Measurements from ENCODE around the gene AOPEP.

Gene AOPEP

GRCh38 chr9:95055851-95056551, 329.5 kb downstream of the AOPEP start:
- no peak overlapping the region for H3K4me3 Mint-ChIP-seq
- H3K36me3 Mint-ChIP-seq (ENCODE audit: low read depth): peaks cover 2% of the 10 kb centered on the region
- no peaks in the 10 kb centered on the region for H3K9me3 Mint-ChIP-seq
- no peaks in the 10 kb centered on the region for H3K4me1 Mint-ChIP-seq (ENCODE audit: low read depth)
- no peak overlapping the region for H3K27ac Mint-ChIP-seq
- no peaks in the 10 kb centered on the region for H3K27me3 Mint-ChIP-seq
- DNase-seq: no peak

- no peaks in the 10 kb centered on the region for H3K9me3 Mint-ChIP-seq
- H3K4me3 Mint-ChIP-seq: no peak overlapping the region
- no peak overlapping the region for H3K27ac Mint-ChIP-seq
- H3K27me3 Mint-ChIP-seq: no peaks in the 10 kb centered on the region
- peaks cover 4% of the 10 kb centered on the region for H3K36me3 Mint-ChIP-seq (ENCODE audit: low read depth)
- no peak for DNase-seq
- no peaks in the 10 kb centered on the region for H3K4me1 Mint-ChIP-seq (ENCODE audit: low read depth)
Measured at GRCh38 chr9:95057101-95057500, 330.6 kb downstream of the AOPEP start.

- no peak overlapping the region for H3K27ac Mint-ChIP-seq
- no peak for DNase-seq
- H3K4me1 Mint-ChIP-seq (ENCODE audit: low read depth): no peaks in the 10 kb centered on the region
- H3K4me3 Mint-ChIP-seq: no peak overlapping the region
- no peaks in the 10 kb centered on the region for H3K9me3 Mint-ChIP-seq
- peaks cover 10% of the 10 kb centered on the region for H3K36me3 Mint-ChIP-seq (ENCODE audit: low read depth)
- no peaks in the 10 kb centered on the region for H3K27me3 Mint-ChIP-seq
Measured at GRCh38 chr9:95058121-95058785, 331.8 kb downstream of the AOPEP start.

- Mint-ChIP-seq H3K9me3 (no peaks in the 10 kb centered on the region), H3K27me3 (no peaks in the 10 kb centered on the region), H3K27ac (no peak overlapping the region), H3K4me1 (ENCODE audit: low read depth) (no peaks in the 10 kb centered on the region), H3K36me3 (ENCODE audit: low read depth) (peaks cover 16% of the 10 kb centered on the region), H3K4me3 (no peak overlapping the region)
- no peak for DNase-seq
Measured at GRCh38 chr9:95058795-95059386, 332.4 kb downstream of the AOPEP start.

GRCh38 chr9:95060234-95060633, 333.7 kb downstream of the AOPEP start:
- no peak overlapping the region for H3K27ac Mint-ChIP-seq
- DNase-seq: no peak
- no peak overlapping the region for H3K4me3 Mint-ChIP-seq
- no peaks in the 10 kb centered on the region for H3K9me3 Mint-ChIP-seq
- H3K27me3 Mint-ChIP-seq: no peaks in the 10 kb centered on the region
- no peaks in the 10 kb centered on the region for H3K4me1 Mint-ChIP-seq (ENCODE audit: low read depth)
- peaks cover 16% of the 10 kb centered on the region for H3K36me3 Mint-ChIP-seq (ENCODE audit: low read depth)

GRCh38 chr9:95060916-95061315, 334.4 kb downstream of the AOPEP start:
- Mint-ChIP-seq H3K4me3 (no peak overlapping the region), H3K36me3 (ENCODE audit: low read depth) (peaks cover 16% of the 10 kb centered on the region)

GRCh38 chr9:95061916-95062595, 335.6 kb downstream of the AOPEP start:
- DNase-seq: no peak
- H3K9me3 Mint-ChIP-seq: no peaks in the 10 kb centered on the region
- no peaks in the 10 kb centered on the region for H3K27me3 Mint-ChIP-seq
- H3K27ac Mint-ChIP-seq: no peak overlapping the region
- H3K4me3 Mint-ChIP-seq: no peak overlapping the region
- H3K4me1 Mint-ChIP-seq (ENCODE audit: low read depth): no peaks in the 10 kb centered on the region
- peaks cover 16% of the 10 kb centered on the region for H3K36me3 Mint-ChIP-seq (ENCODE audit: low read depth)

More at GRCh38 chr9:95060916-95061315, 334.4 kb downstream of the AOPEP start:
- Mint-ChIP-seq H3K27ac (no peak overlapping the region), H3K9me3 (no peaks in the 10 kb centered on the region), H3K27me3 (no peaks in the 10 kb centered on the region), H3K4me1 (ENCODE audit: low read depth) (no peaks in the 10 kb centered on the region)
- no peak for DNase-seq

- no peak for DNase-seq
- Mint-ChIP-seq H3K4me3 (no peak overlapping the region), H3K4me1 (ENCODE audit: low read depth) (no peaks in the 10 kb centered on the region), H3K27me3 (no peaks in the 10 kb centered on the region), H3K27ac (no peak overlapping the region), H3K36me3 (ENCODE audit: low read depth) (peaks cover 16% of the 10 kb centered on the region), H3K9me3 (no peaks in the 10 kb centered on the region)
Measured at GRCh38 chr9:95062596-95063065, 336.1 kb downstream of the AOPEP start.

GRCh38 chr9:95063300-95063699, 336.8 kb downstream of the AOPEP start:
- Mint-ChIP-seq H3K4me1 (ENCODE audit: low read depth) (no peaks in the 10 kb centered on the region), H3K36me3 (ENCODE audit: low read depth) (peaks cover 16% of the 10 kb centered on the region), H3K4me3 (no peak overlapping the region), H3K9me3 (no peaks in the 10 kb centered on the region), H3K27me3 (no peaks in the 10 kb centered on the region), H3K27ac (no peak overlapping the region)
- no peak for DNase-seq

- no peaks in the 10 kb centered on the region for H3K4me1 Mint-ChIP-seq (ENCODE audit: low read depth)
Measured at GRCh38 chr9:95065224-95065623, 338.7 kb downstream of the AOPEP start.

GRCh38 chr9:95067057-95067456, 340.6 kb downstream of the AOPEP start:
- Mint-ChIP-seq H3K36me3 (ENCODE audit: low read depth) (peaks cover 12% of the 10 kb centered on the region), H3K4me3 (no peak overlapping the region), H3K27ac (no peak overlapping the region), H3K27me3 (no peaks in the 10 kb centered on the region), H3K4me1 (ENCODE audit: low read depth) (no peaks in the 10 kb centered on the region), H3K9me3 (no peaks in the 10 kb centered on the region)
- no peak for DNase-seq

More at GRCh38 chr9:95065224-95065623, 338.7 kb downstream of the AOPEP start:
- Mint-ChIP-seq H3K27me3 (no peaks in the 10 kb centered on the region), H3K36me3 (ENCODE audit: low read depth) (peaks cover 16% of the 10 kb centered on the region), H3K9me3 (no peaks in the 10 kb centered on the region), H3K4me3 (no peak overlapping the region), H3K27ac (no peak overlapping the region)
- no peak for DNase-seq

GRCh38 chr9:95067897-95068296, 341.4 kb downstream of the AOPEP start:
- H3K4me1 Mint-ChIP-seq (ENCODE audit: low read depth): no peaks in the 10 kb centered on the region
- H3K36me3 Mint-ChIP-seq (ENCODE audit: low read depth): peaks cover 8% of the 10 kb centered on the region
- no peak for DNase-seq
- H3K27ac Mint-ChIP-seq: no peak overlapping the region
- H3K27me3 Mint-ChIP-seq: no peaks in the 10 kb centered on the region
- H3K4me3 Mint-ChIP-seq: no peak overlapping the region
- H3K9me3 Mint-ChIP-seq: no peaks in the 10 kb centered on the region

- Mint-ChIP-seq H3K36me3 (ENCODE audit: low read depth) (no peaks in the 10 kb centered on the region), H3K27ac (no peak overlapping the region), H3K4me1 (ENCODE audit: low read depth) (no peaks in the 10 kb centered on the region), H3K27me3 (no peaks in the 10 kb centered on the region), H3K9me3 (no peaks in the 10 kb centered on the region), H3K4me3 (no peak overlapping the region)
- DNase-seq: no peak
Measured at GRCh38 chr9:95070549-95071021, 344.1 kb downstream of the AOPEP start.

GRCh38 chr9:95071450-95071849, 345.0 kb downstream of the AOPEP start:
- DNase-seq: no peak
- Mint-ChIP-seq H3K27me3 (no peaks in the 10 kb centered on the region), H3K4me1 (ENCODE audit: low read depth) (no peaks in the 10 kb centered on the region), H3K4me3 (no peak overlapping the region), H3K36me3 (ENCODE audit: low read depth) (no peaks in the 10 kb centered on the region), H3K9me3 (no peaks in the 10 kb centered on the region), H3K27ac (no peak overlapping the region)
